ENCODE data around the gene PDE8A.

PDE8A gene

DNA sequence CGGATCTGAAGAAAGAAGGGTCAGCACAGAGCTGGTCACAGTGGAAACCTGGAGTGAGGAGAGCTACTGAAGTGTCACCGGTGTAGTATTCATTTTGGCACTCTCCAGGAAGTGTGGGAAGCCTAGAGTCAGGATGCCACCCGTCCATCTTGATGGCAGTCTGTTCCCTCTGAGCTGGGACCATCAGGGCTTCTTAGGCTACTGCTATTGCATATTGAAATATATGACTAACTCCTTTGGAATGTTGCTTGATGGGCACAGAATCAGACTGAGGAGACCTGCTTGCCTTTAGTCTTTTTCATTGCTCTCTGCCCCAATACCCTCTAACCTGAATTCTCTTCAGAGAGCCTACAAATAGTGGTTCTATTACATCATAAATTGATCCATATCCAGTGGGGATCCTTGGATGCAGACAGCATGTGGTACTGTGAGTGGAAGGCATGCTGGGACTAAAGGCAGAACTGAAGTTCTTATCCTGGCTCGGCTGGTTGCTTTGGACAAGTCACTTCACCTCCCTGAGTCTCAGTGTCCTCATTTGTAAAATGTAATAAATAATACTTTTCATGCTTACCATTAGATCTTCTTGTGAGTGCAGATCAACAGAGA is 143.5 kb downstream of the PDE8A start:
- no peak for DNase-seq (ENCODE audit: low read depth, low spot score)

DNA sequence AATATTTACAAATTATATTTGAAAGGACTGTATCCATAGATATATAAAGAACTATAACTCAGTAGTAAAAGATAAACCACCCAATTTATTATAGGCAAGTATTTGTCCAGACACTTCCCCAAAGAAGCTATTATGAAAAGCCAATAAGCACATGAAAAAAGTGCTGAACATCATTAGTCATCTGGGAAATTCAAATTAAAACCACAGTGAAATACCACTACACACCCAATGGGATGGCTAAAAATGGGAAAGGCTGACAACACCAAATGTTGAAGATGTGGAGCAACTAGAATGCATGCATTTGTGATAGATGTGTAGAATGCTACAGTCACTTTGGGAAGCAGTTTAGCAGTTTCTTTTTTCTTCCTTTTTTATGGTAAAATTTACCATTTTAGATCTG is 147.0 kb downstream of the PDE8A start:
- DNase-seq (ENCODE audit: low read depth, low spot score): no peak

DNA sequence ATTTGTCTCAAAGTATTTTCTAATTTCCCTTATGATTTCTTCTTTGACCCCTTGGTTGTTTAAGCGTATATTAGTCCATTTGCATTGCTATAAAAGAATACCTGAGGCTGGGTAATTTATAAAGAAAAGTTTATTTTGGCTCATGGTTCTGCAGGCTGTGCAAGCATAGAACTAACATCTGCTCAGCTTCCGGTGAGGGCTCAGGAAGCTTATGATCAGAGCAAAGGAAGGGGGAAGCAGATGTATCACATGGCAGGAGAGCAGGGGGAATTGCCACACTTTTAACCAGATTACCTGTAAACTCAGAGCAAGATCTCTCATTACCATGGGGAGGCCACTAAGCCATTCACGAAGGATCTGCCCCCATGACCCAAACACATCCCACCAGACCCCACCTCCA is 148.2 kb downstream of the PDE8A start:
- no peak for DNase-seq (ENCODE audit: low read depth, low spot score)

DNA sequence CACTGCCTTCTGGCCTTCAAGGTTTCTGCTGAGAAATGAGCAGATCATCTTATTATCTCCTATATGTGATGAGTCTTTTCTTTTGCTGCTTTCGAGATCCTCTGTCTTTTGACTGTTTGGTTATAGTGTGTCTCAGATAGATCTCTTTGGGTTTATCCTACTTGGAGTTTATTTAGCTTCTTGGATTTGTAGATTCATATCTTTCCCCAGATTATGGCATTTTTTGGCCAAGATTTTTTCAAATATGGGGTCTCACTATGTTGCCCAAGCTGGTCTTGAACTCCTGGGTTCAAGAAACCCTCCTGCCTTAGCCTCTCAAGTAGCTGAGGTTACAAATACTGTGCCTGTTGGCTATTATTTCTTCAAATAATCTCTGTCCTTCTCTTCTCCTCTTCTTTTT is 150.3 kb downstream of the PDE8A start:
- no peak for DNase-seq (ENCODE audit: low read depth, low spot score)

DNA sequence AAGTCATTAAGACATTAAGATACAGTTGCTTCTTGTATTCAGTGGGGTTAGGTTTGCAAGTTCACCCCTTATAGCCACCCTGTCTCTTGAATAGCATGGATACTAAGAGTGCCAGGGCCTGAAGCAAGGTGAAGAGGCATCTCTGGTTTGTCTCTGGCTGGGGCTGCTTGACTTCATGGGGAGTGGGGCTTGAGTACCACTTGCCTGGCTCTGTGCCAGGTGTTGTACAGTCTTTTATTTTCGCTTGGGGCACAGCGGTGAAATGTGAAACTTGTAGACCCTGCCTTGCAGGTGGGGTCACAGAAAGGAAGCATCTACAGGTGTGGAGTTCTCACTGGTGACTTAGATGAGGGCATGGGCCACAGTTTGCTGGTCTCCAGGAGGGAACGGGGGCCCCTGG is 152.1 kb downstream of the PDE8A start:
- no peak for DNase-seq (ENCODE audit: low read depth, low spot score)

DNA sequence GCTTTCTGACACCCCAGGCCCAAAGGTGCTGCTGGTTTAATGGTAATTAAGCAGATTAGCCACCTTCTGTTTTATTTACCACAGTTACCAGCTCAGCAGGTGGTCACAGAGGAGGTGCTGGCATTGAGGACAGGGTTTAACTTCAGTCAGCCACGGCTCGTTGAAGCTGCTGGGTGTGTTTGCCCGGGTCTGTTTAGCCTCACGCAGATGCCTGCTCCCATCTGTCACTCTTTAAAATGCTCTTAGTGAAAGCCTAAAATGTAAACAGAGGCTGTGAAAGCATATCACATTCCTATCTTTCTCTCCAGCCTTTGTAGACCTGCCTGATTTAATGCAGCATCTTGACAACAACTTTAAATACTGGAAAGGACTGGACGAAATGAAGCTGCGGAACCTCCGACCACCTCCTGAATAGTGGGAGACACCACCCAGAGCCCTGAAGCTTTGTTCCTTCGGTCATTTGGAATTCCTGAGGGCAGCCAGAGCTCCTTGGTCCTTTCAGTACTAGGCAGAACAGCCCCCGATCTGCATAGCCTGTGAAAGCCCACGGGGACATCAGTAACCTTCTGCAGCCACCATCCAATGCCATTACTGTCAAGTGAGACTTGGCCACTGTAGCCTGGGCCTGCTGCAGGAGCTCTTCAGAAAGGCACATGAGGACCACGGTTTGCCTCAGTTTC is 156.0 kb downstream of the PDE8A start:
- DNase-seq (ENCODE audit: low read depth, low spot score): no peak

DNA sequence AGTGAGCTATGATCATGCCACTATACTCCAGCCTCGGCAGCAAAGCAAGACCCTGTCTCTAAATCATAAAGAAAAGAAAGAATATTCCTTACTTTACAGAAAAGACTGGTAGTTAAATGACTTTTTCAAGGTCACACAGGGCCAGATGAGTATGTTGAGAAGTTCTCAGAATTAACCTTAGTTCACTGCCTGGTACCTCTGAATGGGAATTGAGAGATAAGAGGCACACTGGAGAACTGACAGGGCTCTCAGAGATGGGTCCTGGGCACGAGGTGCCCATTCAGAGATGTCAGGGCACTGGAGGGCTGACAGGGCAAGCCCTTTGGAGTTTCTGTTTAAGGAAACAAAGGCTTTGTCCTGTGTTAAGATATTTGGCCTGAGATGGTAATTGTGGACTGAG is 157.7 kb downstream of the PDE8A start:
- no peak for DNase-seq (ENCODE audit: low read depth, low spot score)

DNA sequence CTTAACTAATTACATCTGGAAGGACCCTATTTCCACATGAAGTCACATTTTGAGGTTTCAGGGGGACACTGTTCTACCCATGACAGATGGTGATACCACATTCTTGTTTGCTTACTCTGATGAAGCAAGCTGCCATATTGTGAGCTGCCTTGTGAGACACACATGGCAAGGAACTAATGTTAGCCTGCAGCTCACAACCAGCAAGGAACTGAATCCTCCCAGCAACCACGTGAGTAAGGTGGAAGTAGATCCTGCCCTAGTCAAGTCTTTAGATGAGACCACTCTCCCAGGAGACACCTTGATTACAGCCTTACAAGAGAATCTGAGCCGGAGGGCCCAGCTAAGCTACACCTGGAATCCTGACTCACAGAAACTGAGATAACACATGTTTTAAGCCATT is 160.1 kb downstream of the PDE8A start:
- no peak for DNase-seq (ENCODE audit: low read depth, low spot score)

DNA sequence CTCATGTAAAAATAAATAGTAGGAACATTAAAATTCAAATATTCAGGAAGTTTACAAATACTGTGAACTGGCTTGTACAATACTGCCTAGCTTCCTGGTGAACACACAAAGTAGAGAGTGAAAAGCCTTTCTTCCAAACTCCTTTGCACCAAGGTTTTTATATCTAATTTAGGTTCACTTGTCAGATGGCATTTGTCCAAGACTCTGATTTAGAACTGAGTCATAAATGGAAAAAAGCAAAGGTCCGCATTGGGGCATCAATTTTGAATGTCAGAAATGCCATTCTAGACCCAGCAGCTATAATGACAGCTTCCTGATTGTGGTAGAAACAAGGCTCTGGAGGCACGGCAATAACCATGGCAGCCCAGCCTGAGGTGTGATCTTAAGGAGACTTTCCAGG is 160.7 kb downstream of the PDE8A start:
- no peak for DNase-seq (ENCODE audit: low read depth, low spot score)

DNA sequence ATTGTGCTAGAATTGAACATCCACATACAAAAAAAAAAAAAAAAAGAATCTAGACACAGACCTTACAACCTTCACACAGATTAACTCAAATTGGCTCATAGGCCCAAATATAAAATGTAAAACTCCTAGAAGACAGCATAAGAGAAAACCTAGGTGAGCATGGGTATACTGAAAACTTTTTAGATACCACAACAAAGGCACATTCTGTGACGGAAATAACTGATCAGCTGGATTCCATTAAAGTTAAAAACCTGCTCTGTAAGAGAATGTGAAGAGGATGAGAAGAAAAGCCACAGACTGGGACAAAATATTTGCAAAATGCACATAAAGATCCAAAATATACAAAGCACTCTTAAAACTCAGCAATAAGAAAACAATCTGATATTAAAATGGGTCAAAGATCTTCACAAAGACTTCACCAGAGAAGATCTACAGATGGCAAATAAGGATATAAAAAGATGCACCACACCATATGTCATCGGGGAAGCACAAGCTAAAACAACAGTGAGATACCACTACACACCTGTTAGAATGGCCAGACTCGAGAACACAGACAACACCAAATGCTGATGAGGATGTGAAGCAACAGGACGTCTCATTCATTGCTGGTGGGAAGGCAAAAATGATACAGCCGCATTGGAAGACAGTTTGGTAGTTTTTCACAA is 167.9 kb downstream of the PDE8A start:
- peak; percentile 21 for DNase-seq (ENCODE audit: low read depth, low spot score)

DNA sequence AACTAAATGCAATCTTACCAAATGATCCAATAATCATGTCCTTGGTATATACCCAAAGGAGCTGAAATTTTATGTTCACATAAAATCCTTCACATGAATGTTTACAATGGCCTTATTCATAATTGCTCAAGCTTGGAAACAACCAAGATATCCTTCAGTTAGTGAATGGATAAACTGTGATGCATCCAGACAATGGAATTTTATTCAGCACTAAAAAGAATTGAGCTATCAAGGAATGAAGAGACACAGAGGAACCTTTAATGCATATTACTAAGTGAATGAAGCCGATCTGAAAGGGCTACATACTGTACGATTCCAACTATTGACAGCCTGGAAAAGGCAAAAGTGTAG is 168.4 kb downstream of the PDE8A start:
- no peak for DNase-seq (ENCODE audit: low read depth, low spot score)

DNA sequence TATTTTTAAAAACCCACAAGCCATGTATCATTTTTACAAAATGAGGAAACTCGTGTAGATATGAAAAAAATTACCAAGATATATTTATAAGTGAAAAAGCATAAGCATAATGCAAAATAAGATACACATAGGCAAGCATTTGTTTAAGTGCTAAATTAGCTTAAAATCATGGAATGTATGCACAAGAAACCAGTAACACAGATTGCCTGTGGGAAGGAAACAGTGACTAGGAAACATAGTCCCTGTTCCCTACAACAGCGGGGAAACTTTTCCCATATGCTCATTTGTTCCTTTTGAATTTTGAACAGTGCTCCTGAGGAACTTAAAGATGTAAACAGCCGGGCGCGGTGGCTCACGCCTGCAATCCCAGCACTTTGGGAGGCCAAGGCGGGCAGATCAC is 169.5 kb downstream of the PDE8A start:
- no peak for DNase-seq (ENCODE audit: low read depth, low spot score)

DNA sequence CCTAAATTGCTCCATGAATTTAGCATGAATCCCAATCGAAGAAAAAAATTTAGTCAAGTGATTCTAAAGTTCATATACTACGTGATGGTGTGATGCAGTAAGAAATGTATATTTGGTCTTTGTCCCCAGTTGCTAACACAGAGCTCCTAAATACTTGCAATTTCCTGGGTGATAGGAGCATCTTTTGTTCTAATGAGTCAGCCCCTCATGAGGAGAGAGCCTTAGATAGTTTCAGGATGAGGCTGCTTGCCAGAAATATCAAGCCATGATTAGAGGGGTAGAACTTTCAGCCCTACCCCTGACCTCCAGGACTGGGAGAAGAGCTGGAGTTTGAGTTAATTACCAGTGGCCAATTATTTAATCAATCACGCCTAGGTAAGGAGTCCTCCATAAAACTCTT is 170.2 kb downstream of the PDE8A start:
- no peak for DNase-seq (ENCODE audit: low read depth, low spot score)

DNA sequence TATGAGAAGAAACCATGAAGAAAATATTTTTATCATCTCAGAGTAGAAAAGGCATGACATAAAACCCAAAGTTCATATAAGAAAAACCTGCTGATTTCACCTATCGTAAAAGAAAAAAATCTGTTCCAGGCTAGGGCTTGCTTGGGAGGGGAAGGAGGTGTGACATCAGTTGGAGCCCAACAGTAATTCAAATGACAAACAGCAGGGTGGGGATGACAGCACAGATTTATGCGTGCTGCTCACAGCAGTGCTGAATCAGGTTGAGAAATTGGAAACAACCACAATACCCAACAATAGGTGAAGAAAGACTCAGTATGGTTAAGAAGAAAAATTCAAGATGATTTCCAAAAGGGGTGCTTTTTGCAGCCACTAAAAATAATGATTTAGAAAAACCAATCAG is 172.4 kb downstream of the PDE8A start:
- DNase-seq (ENCODE audit: low read depth, low spot score): no peak

DNA sequence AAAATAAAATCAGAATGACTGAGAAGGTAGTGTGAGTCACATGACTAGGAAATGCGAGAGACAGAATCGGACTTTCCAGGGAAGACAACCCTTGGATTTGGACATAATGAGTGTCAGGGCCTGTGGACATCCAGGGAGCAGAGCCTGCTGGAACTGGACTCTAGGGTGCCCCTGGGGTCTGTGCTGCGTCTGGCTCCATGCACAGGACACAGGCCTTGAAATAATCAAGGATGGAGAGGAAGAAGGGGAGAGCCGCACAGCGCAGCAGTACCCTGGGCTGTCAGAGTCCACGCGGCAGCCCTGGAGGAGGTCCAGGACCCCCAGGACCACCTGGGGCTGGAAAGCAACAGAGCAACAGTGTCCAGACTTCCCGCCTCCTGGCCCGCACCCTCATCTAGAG is 173.7 kb downstream of the PDE8A start:
- DNase-seq (ENCODE audit: low read depth, low spot score): no peak

DNA sequence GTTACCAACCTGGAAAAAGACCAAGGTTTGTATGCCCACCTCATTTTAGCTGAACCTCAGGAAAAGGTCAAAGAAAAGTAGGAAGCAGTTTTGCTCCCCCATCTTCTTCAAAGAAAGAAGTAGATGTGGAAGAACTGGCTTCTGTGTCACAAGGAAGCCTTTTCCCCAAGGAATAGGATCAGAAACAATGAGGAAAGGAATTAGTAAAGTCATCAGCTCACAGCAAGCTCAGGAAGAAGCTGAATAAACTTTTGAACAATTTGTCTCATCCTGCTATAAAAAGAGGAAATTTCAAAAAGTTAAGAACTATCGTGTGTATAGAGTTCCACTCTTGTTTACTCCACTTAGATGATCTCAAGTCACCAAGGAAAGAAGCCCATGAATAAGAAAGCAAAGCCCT is 174.2 kb downstream of the PDE8A start:
- no peak for DNase-seq (ENCODE audit: low read depth, low spot score)

DNA sequence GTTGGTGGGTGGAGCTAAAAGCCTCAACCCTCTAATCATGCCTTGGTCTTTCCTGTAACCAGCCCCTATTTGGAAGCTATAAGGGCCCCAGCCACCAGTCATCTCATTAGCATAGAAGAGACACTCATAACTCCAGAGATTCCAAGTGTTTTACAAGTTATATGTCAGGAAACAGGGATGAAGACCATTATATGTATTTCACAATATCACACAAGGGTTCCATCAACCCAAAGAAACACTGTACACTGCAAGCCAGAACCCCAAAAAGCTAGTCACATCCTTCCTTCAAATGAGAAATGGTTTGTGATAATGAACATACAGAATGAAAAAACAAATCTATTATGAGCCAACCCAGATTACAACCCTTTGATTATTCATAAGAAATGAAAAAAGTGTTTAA is 175.7 kb downstream of the PDE8A start:
- no peak for DNase-seq (ENCODE audit: low read depth, low spot score)

DNA sequence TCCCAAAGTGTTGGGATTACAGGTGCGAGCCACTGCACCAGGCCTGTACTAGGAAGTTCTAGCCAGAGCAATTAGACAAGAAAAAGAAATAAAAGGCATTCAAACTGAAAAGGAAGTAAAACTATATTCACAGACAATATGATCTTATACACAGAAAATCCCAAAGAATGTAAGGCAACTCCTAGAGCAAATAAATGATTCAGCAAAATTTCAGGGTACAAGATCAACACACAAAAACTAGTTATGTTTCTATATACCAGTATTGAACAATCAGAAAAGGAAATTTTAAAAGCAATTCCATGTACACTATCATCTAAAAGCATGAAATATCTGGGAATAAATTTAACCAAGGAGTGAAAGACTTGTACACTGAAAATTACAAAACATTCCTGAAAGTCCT is 180.6 kb downstream of the PDE8A start:
- no peak for DNase-seq (ENCODE audit: low read depth, low spot score)

DNA sequence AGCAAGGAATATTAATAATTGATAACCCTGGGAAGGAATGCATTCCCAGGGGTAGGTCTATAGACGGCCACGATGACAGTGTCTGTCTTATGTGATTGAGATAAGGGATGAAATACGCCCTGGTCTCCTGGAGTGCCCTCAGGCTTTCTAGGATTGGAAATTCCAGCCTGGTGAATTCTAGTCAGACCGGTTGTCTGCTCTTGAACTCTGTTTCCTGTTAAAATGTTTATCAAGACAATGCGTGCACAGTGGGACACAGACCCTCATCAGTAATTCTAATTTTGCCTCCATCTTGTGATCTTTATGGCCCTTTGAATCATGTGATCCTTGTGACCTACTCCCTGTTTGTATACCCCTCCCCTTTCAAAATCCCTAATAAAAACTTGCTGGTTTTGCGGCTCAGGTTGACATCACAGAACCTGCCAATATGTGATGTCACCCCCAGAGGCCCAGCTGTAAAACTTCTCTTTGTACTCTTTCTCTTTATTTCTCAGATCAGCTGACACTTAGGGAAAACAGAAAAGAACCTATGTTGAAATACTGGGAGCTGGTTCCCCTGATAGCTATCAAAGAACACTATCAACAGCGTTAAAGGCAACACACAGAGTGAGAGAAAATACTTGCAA is 183.3 kb downstream of the PDE8A start:
- no peak for DNase-seq (ENCODE audit: low read depth, low spot score)

DNA sequence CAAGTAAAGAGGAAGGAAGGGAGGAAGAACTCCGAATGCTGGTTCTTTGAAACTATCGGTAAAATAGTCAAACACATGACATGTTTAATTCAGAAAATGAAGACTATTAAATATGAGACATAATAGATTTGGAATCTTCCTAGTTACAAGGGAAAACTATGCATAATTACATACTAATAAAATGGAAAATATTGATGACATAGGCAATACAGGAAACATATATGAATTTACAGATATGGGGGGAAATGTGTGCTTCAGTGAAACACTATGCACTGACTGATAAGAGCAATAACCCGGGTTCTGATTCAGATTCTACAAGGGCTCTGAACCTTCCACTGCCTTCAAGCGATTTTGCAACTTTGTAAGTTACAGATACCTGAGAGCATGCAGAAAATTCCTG is 185.9 kb downstream of the PDE8A start:
- no peak for DNase-seq (ENCODE audit: low read depth, low spot score)

DNA sequence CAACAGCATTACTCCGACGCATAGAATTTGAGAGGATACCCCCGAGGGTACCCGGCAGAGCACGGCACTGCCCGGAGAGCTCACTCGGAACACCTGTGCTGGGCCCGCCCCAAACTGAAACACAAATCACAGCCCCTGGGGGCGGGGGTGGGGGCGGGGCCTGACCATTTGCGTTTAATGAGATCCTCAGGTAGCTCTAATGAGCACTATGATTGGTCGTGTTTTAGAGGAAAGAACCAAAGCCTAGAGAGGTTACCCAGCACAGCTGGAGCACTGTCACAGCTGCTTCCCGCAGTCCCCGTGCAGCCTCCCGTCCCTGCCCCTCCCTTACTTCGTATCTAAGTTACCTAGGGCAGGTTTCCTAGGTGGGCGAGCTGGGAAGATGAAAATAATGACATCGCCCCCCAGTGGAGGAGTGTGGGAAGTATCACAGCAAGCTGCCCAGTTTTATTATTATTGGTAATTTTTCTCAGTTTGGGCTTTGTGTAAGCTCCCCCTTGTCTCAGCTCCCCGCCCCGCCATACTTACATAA is 187.1 kb downstream of the PDE8A start:
- DNase-seq (ENCODE audit: low read depth, low spot score): no peak

DNA sequence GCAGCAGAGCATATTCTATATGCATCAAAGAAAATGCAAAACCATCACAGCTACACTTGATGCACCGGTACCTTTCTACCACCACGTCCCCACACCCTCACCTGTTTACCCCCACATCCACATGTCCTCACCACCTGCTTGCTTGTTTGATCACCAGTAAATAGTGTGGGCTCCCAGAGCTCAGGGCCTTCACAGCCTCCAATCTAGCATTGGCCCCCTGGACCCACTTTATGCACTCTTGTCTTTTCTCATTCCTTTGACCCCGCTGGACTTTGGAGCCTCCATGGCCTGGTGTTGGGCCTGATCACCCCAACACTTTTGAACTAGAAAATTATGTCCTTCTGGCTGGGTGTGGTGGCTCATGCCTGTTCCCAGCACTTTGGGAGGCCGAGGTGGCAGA is 190.1 kb downstream of the PDE8A start:
- DNase-seq (ENCODE audit: low read depth, low spot score): no peak

Data from smooth muscle cell of the brain vasculature (primary cell).